ENCODE measurements around the gene COPZ1.

Gene COPZ1

DNA sequence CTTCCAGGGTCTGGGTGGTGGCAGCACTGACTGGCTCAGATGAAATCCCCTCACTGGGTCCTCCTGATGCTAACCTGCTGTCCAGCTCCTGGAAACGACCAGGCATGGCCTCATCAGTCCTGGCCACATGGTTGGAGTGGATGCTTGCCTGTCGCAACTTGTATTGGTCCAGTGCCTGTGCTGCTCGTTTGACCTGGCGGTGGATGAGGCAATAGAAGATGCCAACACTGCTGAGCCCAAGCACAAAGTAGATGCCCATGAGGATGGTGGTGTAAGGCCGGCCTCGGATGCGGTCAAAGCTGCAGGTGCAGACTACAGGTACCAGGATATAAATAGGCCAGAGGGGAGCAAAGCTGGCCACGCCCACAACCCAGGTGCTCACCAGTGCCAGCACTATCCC, 38.1 kb downstream of the COPZ1 start:
- no peak for TF ChIP-seq CTCF (IDR thresholded peaks at IDR 0.05; ENCODE audit: insufficient read depth, low read depth, low read length, missing control alignments)
- no peak for DNase-seq (ENCODE audit: low read depth)
- no peak overlapping the region for H3K4me3 ChIP-seq (ENCODE audit: low read length)

GRCh38 chr12:54363618-54364017, 38.7 kb downstream of the COPZ1 start:
- no peak for TF ChIP-seq CTCF (IDR thresholded peaks at IDR 0.05; ENCODE audit: insufficient read depth, low read depth, low read length, missing control alignments)
- DNase-seq (ENCODE audit: low read depth), result no peak
- no peak overlapping the region for H3K4me3 ChIP-seq (ENCODE audit: low read length)

GRCh38 chr12:54364413-54364812, 39.5 kb downstream of the COPZ1 start, which contains the start of gene GPR84:
Gene GPR84, minus strand, starts transcription at chr12:54364486. Its CDS starts 635 bp downstream, at chr12:54363851.
- no peak for DNase-seq (ENCODE audit: low read depth)
- TF ChIP-seq CTCF (IDR thresholded peaks at IDR 0.05; ENCODE audit: insufficient read depth, low read depth, low read length, missing control alignments), result no peak
- no peak within 1 kb of the TSS for H3K4me3 ChIP-seq (ENCODE audit: low read length)

DNA sequence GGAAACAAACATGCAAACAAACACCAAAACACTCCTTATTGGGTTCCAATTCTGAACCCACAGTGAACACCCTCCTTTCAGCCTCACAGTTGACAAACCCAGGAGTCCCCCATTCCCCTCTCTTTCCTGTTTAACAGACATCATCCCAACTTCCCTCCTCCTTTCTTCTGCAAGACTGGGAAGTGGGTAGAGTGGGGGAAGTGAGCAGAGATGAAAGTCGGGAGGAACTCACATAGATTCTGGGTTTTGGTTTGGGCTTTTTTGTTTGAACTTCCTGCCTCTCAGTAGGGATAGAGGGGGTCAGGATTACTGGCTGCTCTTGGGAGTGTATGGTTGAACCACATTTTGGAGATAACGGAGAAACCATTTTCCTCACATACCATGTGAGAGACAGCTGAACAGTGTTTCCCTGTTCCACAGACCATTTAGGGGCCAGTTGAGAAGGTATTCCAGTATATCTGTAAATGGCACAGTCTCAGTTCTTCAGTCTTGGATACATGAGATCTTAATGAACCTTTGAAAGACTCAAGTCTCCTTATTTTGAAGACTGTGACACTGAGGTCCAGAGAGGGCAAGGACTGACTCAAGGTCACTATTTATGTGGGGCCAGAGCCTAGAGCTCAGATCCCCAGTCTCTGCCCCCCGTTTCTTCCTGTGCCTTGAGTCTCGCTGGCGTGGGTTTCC, 43.2 kb downstream of the COPZ1 start:
- no peak overlapping the region for H3K4me3 ChIP-seq (ENCODE audit: low read length)

DNA sequence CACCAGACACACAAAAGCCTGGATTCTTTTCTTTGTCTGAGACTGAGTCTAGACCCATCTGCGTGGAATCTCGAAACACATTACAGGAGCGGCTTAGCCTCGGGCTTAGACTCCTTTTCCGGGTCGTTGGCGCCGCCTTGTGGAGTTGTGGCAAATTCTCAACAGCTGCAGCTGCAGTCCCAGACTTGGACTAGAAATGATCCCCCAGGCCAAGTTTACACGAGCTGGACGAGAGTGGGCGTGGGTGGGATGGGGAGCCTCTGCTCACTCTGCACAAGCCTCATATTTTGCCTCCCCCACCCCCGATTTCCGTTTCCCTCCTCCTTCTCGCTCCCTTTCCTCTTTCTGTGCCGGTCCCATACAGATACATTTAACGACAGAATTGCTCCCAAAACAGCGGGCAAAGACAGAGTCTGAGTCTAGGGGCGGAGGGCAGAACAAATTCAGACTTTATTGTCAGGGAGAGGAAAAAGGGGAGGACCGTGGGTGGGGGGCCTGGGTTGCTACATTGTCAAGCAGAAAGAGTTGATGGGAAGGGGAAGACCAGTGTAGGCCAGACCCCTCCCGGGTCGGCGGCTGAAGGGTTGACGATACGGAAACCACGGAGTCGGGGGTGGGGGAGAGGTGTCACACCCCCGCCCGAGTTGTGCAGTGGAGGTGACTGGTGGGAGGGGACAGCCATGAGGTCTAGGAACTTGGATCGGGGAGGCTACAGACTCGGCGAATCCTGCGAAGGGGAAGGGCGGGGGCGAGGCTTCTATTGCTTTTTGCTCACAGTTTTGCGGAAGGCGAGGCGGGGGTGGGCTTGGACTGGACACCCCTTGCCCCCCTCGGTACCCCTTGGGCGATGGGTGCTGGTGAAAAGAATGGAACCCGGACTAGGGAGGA, 44.0 kb downstream of the COPZ1 start:
- peak; percentile 87 for TF ChIP-seq CTCF (IDR thresholded peaks at IDR 0.05; ENCODE audit: insufficient read depth, low read depth, low read length, missing control alignments)
- H3K4me3 ChIP-seq (ENCODE audit: low read length), result no peak overlapping the region
- peak; percentile 88 for DNase-seq (ENCODE audit: low read depth)

More for the DNA sequence above, 43.2 kb downstream of the COPZ1 start:
- DNase-seq (ENCODE audit: low read depth), result no peak
- TF ChIP-seq CTCF (IDR thresholded peaks at IDR 0.05; ENCODE audit: insufficient read depth, low read depth, low read length, missing control alignments), result no peak

DNA sequence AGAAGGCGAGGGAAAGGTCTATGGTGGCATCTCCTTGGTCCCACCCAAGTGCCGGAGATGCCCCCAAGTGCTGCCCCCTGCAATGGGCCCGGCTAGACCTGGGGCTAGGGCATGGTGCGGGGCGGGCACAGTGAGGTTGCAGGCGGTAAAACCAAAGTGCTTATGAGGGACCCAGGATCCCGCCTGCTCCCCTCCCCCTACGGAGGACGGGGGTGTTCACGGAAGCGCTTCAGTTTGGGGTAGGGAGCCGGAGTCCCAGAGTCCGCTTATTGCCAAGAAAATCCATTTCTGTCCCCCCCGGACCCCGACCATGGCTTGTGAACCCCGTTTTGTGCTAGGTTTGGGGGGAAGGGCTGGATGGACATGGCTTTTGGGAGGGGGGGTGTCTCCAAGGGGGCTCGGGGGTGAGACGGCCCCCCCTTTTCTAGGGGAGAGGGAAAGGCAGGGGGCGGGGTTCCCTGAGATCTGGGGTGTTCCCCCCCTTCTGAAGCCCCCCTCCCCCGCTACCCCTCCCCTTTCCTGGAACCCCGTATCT, 44.7 kb downstream of the COPZ1 start:
- no peak overlapping the region for H3K4me3 ChIP-seq (ENCODE audit: low read length)
- DNase-seq (ENCODE audit: low read depth), result no peak
- no peak for TF ChIP-seq CTCF (IDR thresholded peaks at IDR 0.05; ENCODE audit: insufficient read depth, low read depth, low read length, missing control alignments)
